MM.1S (cell line): ENCODE results near the gene NDUFV3.

Experiments used
- CTCF ChIP-seq: fragments of 300-600 bp; sonication (generic); IDR thresholded peaks from 2 replicates; pipeline ENCODE4 v1.5.1; 2016; ENCODE audit warnings: antibody characterized with exemption, low read length, mixed read lengths
- EZH2 ChIP-seq: fragments of 300-600 bp; sonication (generic); optimal IDR thresholded peaks from 2 replicates; pipeline ENCODE3; 2017; ENCODE audit warnings: low read depth, mild to moderate bottlenecking, antibody characterized with exemption, low read length, mixed read lengths
- EZH2phosphoT487 ChIP-seq: fragments of 300-600 bp; sonication (generic); IDR thresholded peaks from 2 replicates; pipeline ENCODE4 v1.6.1; 2018; ENCODE audit warnings: antibody characterized with exemption, low read length

GRCh38 chr21:42860345-42860744 lies 32.8 kb upstream of the NDUFV3 start:
- TF ChIP-seq CTCF (no peak), EZH2phosphoT487 (no peak), EZH2 (no peak)
